HG02763 (cell line): ENCODE results near the gene BOD1L2.

Experiments used
- ATAC-seq: cut with Tn5 transposase; IDR thresholded peaks from one replicate; pipeline ENCODE4 v1.9.1; 2021; ENCODE audit warnings: mild to moderate bottlenecking, moderate library complexity; ENCODE audit not compliant: unreplicated experiment

BOD1L2 gene

GRCh38 chr18:57149531-57149930, 2.6 kb downstream of the BOD1L2 start:
- no peak for ATAC-seq

GRCh38 chr18:57150081-57150480, 3.2 kb downstream of the BOD1L2 start:
- no peak for ATAC-seq

GRCh38 chr18:57150828-57151227, 3.9 kb downstream of the BOD1L2 start:
- ATAC-seq = no peak

GRCh38 chr18:57154191-57154830, 7.4 kb downstream of the BOD1L2 start:
- ATAC-seq = no peak

GRCh38 chr18:57164401-57164800, 17.5 kb downstream of the BOD1L2 start:
- no peak for ATAC-seq

GRCh38 chr18:57167617-57168308, 20.9 kb downstream of the BOD1L2 start:
- no peak for ATAC-seq

GRCh38 chr18:57171026-57171425, 24.1 kb downstream of the BOD1L2 start:
- no peak for ATAC-seq

GRCh38 chr18:57175532-57175931, 28.6 kb downstream of the BOD1L2 start:
- ATAC-seq = no peak

GRCh38 chr18:57185434-57185833, 38.5 kb downstream of the BOD1L2 start:
- no peak for ATAC-seq

GRCh38 chr18:57188851-57189557, 42.1 kb downstream of the BOD1L2 start:
- ATAC-seq = no peak

- no peak for ATAC-seq
These were observed 43.1 kb downstream of the BOD1L2 start for GRCh38 chr18:57190026-57190425.

- no peak for ATAC-seq
These were observed 47.2 kb downstream of the BOD1L2 start for GRCh38 chr18:57194070-57194469.

GRCh38 chr18:57194622-57195021, 47.7 kb downstream of the BOD1L2 start:
- ATAC-seq = no peak

- no peak for ATAC-seq
These were observed 48.5 kb downstream of the BOD1L2 start for GRCh38 chr18:57195341-57195740.

- ATAC-seq = no peak
These were observed 50.4 kb downstream of the BOD1L2 start for GRCh38 chr18:57197261-57197660.

GRCh38 chr18:57198073-57198472, 51.2 kb downstream of the BOD1L2 start:
- ATAC-seq = no peak
